Prostate gland (tissue), 2 donors: ENCODE measurements around the gene SLC17A2. TPM values are rescaled to one million over a fixed set of nuclear protein-coding genes. Genes with fewer than 3 reads are reported as not detected.
"Not testable (repeated sequence)": the region's sequence is repeated elsewhere in the genome, so short reads cannot be mapped to it uniquely, and the experiment has no call there.

Experiments used
- DNase-seq: peaks from one replicate; pipeline ENCODE4 v3.0.0-alpha.2; 2019; ENCODE audit warnings: low spot score
- H3K27ac ChIP-seq, 2 donors: fragments of 200-600 bp; sonication (generic); 2 replicates each; pipeline ENCODE4 v1.5.1; 2017 to 2019
- H3K27me3 ChIP-seq: fragments of 200-600 bp; sonication (generic); replicated peaks from 2 replicates; pipeline ENCODE4 v1.5.1; 2019; ENCODE audit not compliant: insufficient read depth
- H3K36me3 ChIP-seq, 2 donors: fragments of 200-600 bp; sonication (generic); 1 replicate in 1 of 2; 2 replicates in 1 of 2; pipeline versions ENCODE4 v1.5.1 to v1.8.1; 2017 to 2019
- H3K4me1 ChIP-seq: fragments of 200-600 bp; sonication (generic); replicated peaks from 2 replicates; pipeline ENCODE4 v1.5.1; 2019
- H3K4me3 ChIP-seq, 2 donors: fragments of 200-600 bp; sonication (generic); 2 replicates each; pipeline ENCODE4 v1.5.1; 2017 to 2019
- H3K9me3 ChIP-seq: fragments of 200-600 bp; sonication (generic); 2 replicates; pipeline ENCODE4 v1.5.1; 2017
- POLR2A ChIP-seq: fragments of 450-650 bp; IDR thresholded peaks from one replicate; pipeline ENCODE4 v1.6.1; 2016; ENCODE audit warnings: antibody characterized with exemption, mild to moderate bottlenecking
- POLR2AphosphoS5 ChIP-seq: sonication (generic); formaldehyde crosslinking; IDR thresholded peaks from one replicate; pipeline ENCODE4 v1.6.1; 2017; ENCODE audit warnings: antibody characterized with exemption
- WGBS: methylation state at CpG from one replicate; pipeline ENCODE4 v1.1.5; 2018; 5-methylcytosine and 5-hydroxymethylcytosine counted together
- intact Hi-C: fragments of 100-400 bp; cut with DNase I; formaldehyde crosslinking; loops from one replicate; pipeline ENCODE4 v1.14.2; 2022
- total RNA-seq, 2 donors: library from RNA; depleted of rRNA; stranded (reverse); fragments of >200 nt; gene quantifications; one replicate each; pipeline ENCODE4 v1.1.0, GENCODE V29; 2016
- TF ChIP-seq, protein P1 (sequence below), 4 experiments: fragments of 200-600 bp in 2 of 4; fragments of 450-650 bp in 2 of 4; sonication (generic) in 2 of 4; IDR thresholded peaks; 1 replicate in 3 of 4; 2 replicates in 1 of 4; pipeline ENCODE4 v1.5.1; 2016 to 2019; ENCODE audit warnings: antibody characterized with exemption in 4 of 4, mild to moderate bottlenecking in 2 of 4, moderate library complexity in 2 of 4

SLC17A2 gene
- total RNA-seq, 2 donors from 2014 or later = not detected

DNA sequence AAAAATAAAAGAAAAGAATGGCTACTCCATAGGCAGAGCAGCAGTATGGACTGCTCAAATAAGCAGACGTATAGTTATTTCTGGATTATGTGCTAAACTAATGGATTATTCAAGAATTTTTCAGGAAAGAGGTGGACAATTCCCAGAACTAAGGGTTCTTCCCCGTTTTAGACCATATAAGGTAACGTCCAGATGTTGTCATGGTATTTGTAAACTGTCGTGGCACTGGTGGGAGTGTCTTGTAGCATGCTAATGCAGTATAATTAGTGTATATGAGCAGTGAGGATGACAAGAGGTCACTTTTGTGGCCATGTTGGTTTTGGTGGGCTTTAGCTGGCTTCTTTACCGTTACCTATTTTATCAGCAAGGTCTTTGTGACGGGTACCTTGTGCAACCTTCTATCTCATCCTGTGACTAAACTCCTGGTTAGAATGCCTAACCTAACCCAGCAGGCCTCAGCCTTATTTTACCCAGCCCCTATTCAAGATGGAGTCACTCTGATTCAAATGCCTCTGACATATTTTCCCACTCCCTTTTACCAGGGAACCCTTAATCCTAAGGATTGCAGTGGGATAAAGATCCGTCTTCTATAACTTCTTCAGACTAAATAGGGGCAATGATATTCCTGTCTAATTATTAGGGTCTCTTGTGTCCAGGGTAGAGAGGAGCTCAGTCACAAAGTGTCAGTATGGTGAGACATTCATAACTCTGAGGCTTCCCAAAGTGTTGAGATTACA lies 21.0 kb upstream of the SLC17A2 start:
- no peaks in the 10 kb centered on the region for H3K9me3 ChIP-seq
- TF ChIP-seq, protein P1, sequence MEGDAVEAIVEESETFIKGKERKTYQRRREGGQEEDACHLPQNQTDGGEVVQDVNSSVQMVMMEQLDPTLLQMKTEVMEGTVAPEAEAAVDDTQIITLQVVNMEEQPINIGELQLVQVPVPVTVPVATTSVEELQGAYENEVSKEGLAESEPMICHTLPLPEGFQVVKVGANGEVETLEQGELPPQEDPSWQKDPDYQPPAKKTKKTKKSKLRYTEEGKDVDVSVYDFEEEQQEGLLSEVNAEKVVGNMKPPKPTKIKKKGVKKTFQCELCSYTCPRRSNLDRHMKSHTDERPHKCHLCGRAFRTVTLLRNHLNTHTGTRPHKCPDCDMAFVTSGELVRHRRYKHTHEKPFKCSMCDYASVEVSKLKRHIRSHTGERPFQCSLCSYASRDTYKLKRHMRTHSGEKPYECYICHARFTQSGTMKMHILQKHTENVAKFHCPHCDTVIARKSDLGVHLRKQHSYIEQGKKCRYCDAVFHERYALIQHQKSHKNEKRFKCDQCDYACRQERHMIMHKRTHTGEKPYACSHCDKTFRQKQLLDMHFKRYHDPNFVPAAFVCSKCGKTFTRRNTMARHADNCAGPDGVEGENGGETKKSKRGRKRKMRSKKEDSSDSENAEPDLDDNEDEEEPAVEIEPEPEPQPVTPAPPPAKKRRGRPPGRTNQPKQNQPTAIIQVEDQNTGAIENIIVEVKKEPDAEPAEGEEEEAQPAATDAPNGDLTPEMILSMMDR (IDR thresholded peaks at IDR 0.05) = no peak
- TF ChIP-seq POLR2A (no peak), POLR2AphosphoS5 (no peak)
- no peak for DNase-seq
- no peaks in the 10 kb centered on the region for H3K27me3 ChIP-seq
- intact Hi-C loops = no loop called here
- 87% methylated on average over 7 of the region's 7 CpGs for WGBS
- no peak overlapping the region for H3K4me3 ChIP-seq
- H3K27ac ChIP-seq = no peak overlapping the region
- no peaks in the 10 kb centered on the region for H3K36me3 ChIP-seq
- H3K4me1 ChIP-seq = no peaks in the 10 kb centered on the region

DNA sequence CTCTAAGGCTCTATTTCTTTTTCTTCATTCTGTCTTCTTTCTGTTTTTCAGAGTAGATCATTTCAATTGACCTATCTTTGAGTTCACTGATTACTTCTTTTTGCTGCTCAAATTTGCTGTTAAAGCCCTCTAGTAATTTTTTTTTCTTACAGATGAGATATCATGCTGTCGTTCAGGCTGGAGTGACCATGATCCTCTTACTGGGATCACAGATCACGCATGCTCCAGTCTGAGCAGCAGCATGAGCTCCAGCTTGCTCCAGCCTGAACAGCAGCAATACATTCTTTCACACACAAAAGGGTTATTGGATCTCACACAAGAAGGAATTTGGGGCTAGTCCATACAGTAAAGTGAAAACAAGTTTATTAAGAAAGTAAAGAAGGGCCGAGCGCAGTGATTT lies 19.8 kb upstream of the SLC17A2 start:
- H3K9me3 ChIP-seq = no peaks in the 10 kb centered on the region
- no peak overlapping the region for H3K27ac ChIP-seq
- TF ChIP-seq POLR2A (no peak), POLR2AphosphoS5 (no peak)
- TF ChIP-seq, protein P1 (IDR thresholded peaks at IDR 0.05) = no peak
- H3K4me3 ChIP-seq = no peak overlapping the region
- H3K27me3 ChIP-seq = no peaks in the 10 kb centered on the region
- 40% methylated on average over 4 of the region's 4 CpGs for WGBS
- H3K4me1 ChIP-seq = no peaks in the 10 kb centered on the region
- DNase-seq = no peak
- intact Hi-C loops = no loop called here
- H3K36me3 ChIP-seq = no peaks in the 10 kb centered on the region

DNA sequence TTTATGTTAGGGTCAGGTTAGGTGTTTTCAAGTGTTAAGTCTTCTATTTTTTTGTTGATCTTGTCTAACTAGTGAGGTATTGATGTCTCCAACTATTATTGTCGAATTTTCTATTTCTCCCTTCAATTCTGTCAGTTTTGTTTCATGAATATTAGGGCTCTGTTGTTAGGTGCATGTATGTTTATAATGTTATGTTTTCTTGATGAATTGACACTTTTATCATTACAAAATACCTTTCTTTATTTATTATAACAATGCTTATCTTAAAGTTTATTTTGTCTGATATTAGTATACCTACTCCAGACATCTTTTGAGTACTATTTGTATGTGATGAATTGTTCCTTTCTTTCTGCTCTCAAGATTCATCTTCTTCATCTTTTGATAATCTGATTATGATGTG lies 19.2 kb upstream of the SLC17A2 start:
- WGBS = 91% methylated on average over 1 of the region's 1 CpG
- H3K4me3 ChIP-seq = no peak overlapping the region
- no peaks in the 10 kb centered on the region for H3K4me1 ChIP-seq
- H3K27ac ChIP-seq = no peak overlapping the region
- no peaks in the 10 kb centered on the region for H3K9me3 ChIP-seq
- no peaks in the 10 kb centered on the region for H3K36me3 ChIP-seq
- intact Hi-C loops = no loop called here
- H3K27me3 ChIP-seq = no peaks in the 10 kb centered on the region
- DNase-seq = no peak
- TF ChIP-seq POLR2A = no peak
- no peak for TF ChIP-seq POLR2AphosphoS5
- TF ChIP-seq, protein P1 (IDR thresholded peaks at IDR 0.05) = no peak

DNA sequence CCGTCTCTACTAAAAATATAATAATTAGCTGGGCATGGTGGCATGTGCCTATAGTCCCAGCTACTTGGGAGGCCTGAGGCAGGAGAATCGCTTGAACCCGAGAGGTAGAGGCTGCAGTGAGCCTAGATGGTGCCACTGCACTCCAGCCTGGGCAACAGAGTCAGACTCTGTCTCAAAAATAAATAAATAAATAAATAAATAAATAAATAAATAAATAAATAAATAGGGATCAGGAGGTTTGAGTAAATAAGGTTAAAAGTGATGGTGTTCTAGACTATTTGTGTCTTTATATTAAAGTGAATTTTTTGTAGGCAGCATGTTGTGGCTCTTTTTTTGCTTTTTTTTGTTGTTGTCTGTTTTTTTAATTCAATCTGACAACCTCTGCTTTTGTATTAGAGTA lies 17.0 kb upstream of the SLC17A2 start:
- DNase-seq, H3K27me3 ChIP-seq, H3K4me3 ChIP-seq, H3K27ac ChIP-seq, H3K36me3 ChIP-seq, H3K4me1 ChIP-seq, intact Hi-C loops, H3K9me3 ChIP-seq: not testable (repeated sequence)
- whole genome bisulfite sequencing = 97% methylated on average over 3 of the region's 3 CpGs

DNA sequence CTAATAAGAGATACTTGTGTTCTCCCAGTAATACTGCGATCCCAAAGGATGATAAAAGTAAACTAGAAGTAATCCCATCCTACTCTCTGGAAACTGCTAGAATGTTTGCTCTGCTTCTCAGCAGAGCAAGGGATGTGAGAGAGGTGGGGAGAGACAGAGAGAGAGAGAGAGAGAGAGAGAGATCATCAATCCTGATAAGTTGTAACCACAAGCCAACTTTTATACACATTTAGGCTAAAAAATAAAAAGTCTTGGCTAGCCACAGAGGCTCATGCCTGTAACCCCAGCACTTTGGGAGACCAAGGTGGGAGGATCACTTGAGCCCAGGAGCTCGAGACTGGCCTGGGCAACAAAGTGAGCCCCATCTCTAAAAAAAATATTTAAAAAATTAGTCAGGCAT lies 16.1 kb upstream of the SLC17A2 start:
- Histone ChIP-seq H3K36me3 (no peaks in the 10 kb centered on the region), H3K27ac (no peak overlapping the region), H3K4me3 (no peak overlapping the region), H3K4me1 (no peaks in the 10 kb centered on the region), H3K9me3 (no peaks in the 10 kb centered on the region), H3K27me3 (no peaks in the 10 kb centered on the region)
- no peak for DNase-seq
- 83% methylated on average over 2 of the region's 2 CpGs for WGBS
- TF ChIP-seq, protein P1 (IDR thresholded peaks at IDR 0.05) = no peak
- no peak for TF ChIP-seq POLR2A
- no peak for TF ChIP-seq POLR2AphosphoS5
- intact Hi-C loops = no loop called here

DNA sequence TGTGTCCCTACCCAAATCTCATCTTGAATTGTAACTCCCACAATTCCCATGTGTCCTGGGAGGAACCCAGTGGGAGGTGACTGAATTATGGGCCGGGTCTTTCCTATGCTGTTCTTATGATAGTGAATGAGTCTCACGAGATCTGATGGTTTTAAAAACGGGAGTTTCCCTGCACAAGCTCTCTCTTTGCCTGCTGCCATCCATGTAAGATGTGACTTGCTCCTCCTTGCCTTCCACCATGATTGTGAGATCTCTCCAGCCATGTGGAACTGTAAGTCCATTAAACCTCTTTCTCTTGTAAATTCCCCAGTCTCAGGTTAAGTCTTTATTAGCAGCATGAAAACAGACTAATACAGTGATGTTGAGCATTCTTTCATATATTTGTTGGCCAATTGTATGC lies 15.2 kb upstream of the SLC17A2 start:
- intact Hi-C loops, H3K4me1 ChIP-seq, H3K9me3 ChIP-seq, H3K27me3 ChIP-seq, H3K4me3 ChIP-seq, H3K27ac ChIP-seq, DNase-seq, H3K36me3 ChIP-seq: not testable (repeated sequence)
- 95% methylated on average over 3 of the region's 3 CpGs for WGBS
